ENCODE results near the gene TYW1B. TPM values are rescaled to one million over a fixed set of nuclear protein-coding genes. Genes with fewer than 3 reads are reported as not detected.
"Not testable (repeated sequence)": the region's sequence is repeated elsewhere in the genome, so short reads cannot be mapped to it uniquely, and the experiment has no call there.

TYW1B gene
- total RNA-seq, 5 donors from 2014 or later (not counting 1 experiment from before 2014, with no cell fraction given), result 3.7 to 7.3 (median 5.7) TPM

DNA sequence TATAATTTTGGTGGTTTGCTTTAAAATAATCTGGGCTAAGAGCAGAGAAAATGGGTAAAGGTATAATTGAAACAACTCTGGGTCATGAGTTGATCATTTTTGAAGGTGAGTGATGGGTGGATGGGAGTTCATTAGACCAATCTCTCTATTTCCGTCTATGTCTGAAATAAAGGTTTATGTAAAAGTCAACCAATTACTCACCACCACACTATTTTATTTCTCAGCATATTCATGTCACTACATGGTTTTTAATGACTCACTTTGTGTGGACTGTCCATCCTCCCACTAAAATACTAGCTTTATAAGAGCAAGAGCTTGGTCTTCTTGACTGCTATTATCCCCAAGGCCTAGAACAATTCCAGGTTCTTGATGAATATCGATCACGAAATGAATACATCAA lies 199.6 kb downstream of the TYW1B start:
- CTCF ChIA-PET; H3K9me3 Mint-ChIP-seq; H3K4me1 Mint-ChIP-seq; H3K9me3 ChIP-seq; H3K27me3 Mint-ChIP-seq; ATAC-seq (replicated peaks in 1 of 4); H3K4me3 ChIP-seq (ENCODE audit: control insufficient read depth in 1 of 2, extremely low read depth in 1 of 2, low read length in 1 of 2); H3K27ac Mint-ChIP-seq; H3K27ac ChIP-seq (ENCODE audit: low read length); H3K36me3 ChIP-seq (ENCODE audit: control insufficient read depth in 2 of 2, extremely low read depth in 1 of 2, insufficient read depth in 1 of 2, low read length in 1 of 2); H3K4me3 Mint-ChIP-seq; H3K27me3 ChIP-seq (replicated peaks in 1 of 2; ENCODE audit: control insufficient read depth in 2 of 2, extremely low read depth in 1 of 2, insufficient read depth in 2 of 2, low read length in 1 of 2); H3K4me1 ChIP-seq (ENCODE audit: control insufficient read depth in 1 of 2, extremely low read depth in 1 of 2, insufficient read depth in 2 of 2, low read length in 2 of 2); DNase-seq; POLR2A ChIA-PET: not testable (repeated sequence)
- peaks cover 31% of the 10 kb centered on the region for H3K36me3 Mint-ChIP-seq
- no CpG with 5 or more reads among the region's 3 CpGs for WGBS (ENCODE audit: insufficient coverage)

DNA sequence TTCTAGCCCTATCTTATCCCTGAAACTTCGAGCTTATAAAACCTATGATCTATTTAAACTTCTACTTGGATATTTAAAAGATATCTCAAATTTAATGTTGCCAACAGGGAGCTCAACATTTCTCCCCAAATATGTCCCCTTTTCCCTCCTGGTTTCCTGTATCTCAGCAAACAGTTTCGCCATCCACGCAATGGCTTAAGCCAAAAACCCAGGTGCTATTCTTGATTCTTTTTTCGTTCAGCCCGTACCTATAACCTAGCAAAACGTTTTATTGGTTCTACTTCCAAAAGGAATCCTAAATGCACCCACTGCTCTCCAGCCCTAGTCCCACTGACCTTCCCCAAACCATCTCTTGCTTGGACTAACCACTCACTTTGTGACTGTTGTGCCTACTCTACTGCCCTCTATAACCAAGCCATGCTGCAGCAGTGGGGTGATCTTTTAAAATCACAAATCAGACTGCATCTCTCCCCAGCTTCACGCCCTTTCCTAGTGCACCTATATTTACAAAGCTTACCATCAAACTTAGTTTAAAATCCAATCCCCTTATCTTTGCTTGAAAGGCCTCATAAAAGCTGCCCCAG lies 201.5 kb downstream of the TYW1B start:
- not testable (repeated sequence) for ATAC-seq (replicated peaks in 1 of 4); H3K4me1 Mint-ChIP-seq; H3K27ac Mint-ChIP-seq

DNA sequence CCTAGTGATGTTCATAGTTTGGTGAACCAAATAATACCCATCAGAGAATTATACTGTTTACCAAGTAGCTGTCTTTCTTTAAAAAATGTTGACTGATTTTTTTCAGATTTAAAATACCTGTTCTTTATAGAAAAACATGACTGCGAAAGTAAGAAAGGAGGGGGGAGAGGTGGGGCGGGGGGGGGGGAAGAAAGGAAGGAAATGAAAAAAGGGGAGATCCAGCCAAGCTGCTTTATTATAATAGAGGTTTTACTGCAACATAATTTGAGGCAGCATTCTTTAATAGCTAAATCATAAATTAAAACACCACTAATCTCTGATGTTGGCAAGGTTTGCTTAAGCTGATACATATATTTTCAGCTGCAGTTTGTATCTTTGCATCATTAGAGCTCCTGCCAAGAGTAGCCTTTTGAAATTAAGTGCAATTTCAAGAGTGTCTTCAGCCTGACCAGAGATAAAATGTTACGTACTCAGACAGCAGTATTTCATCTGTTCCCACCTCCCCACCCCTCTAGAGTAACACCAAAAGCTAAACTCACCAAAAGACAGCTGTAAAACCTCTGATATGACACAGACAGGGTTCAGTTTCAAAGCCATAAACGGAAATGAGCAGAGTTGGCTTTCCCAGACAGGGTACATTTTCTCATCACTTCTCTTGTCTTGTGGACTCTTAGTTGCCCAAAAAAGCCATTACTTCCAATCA lies 202.1 kb downstream of the TYW1B start:
- H3K4me3 ChIP-seq (ENCODE audit: control insufficient read depth in 1 of 2, extremely low read depth in 1 of 2, low read length in 1 of 2); POLR2A ChIA-PET; H3K36me3 ChIP-seq (ENCODE audit: control insufficient read depth in 2 of 2, extremely low read depth in 1 of 2, insufficient read depth in 1 of 2, low read length in 1 of 2); H3K27ac ChIP-seq (ENCODE audit: low read length); H3K27ac Mint-ChIP-seq; CTCF ChIA-PET; H3K9me3 ChIP-seq; H3K4me3 Mint-ChIP-seq; H3K4me1 ChIP-seq (ENCODE audit: control insufficient read depth in 1 of 2, extremely low read depth in 1 of 2, insufficient read depth in 2 of 2, low read length in 2 of 2); H3K9me3 Mint-ChIP-seq; H3K4me1 Mint-ChIP-seq; ATAC-seq (replicated peaks in 1 of 4); DNase-seq; H3K27me3 ChIP-seq (replicated peaks in 1 of 2; ENCODE audit: control insufficient read depth in 2 of 2, extremely low read depth in 1 of 2, insufficient read depth in 2 of 2, low read length in 1 of 2); H3K27me3 Mint-ChIP-seq: not testable (repeated sequence)
- H3K36me3 Mint-ChIP-seq, result peaks cover 37% of the 10 kb centered on the region
- no CpG with 5 or more reads among the region's 4 CpGs for WGBS (ENCODE audit: insufficient coverage)

More for the DNA sequence above, 201.5 kb downstream of the TYW1B start:
- H3K27me3 ChIP-seq (replicated peaks in 1 of 2; ENCODE audit: control insufficient read depth in 2 of 2, extremely low read depth in 1 of 2, insufficient read depth in 2 of 2, low read length in 1 of 2); H3K9me3 Mint-ChIP-seq; H3K27ac ChIP-seq (ENCODE audit: low read length); H3K27me3 Mint-ChIP-seq; H3K4me3 Mint-ChIP-seq; CTCF ChIA-PET; H3K4me3 ChIP-seq (ENCODE audit: control insufficient read depth in 1 of 2, extremely low read depth in 1 of 2, low read length in 1 of 2); H3K9me3 ChIP-seq; H3K4me1 ChIP-seq (ENCODE audit: control insufficient read depth in 1 of 2, extremely low read depth in 1 of 2, insufficient read depth in 2 of 2, low read length in 2 of 2); H3K36me3 ChIP-seq (ENCODE audit: control insufficient read depth in 2 of 2, extremely low read depth in 1 of 2, insufficient read depth in 1 of 2, low read length in 1 of 2); DNase-seq; POLR2A ChIA-PET: not testable (repeated sequence)
- H3K36me3 Mint-ChIP-seq, result peaks cover 30% of the 10 kb centered on the region
- 92% methylated on average over 3 of the region's 7 CpGs for WGBS (ENCODE audit: insufficient coverage)

DNA sequence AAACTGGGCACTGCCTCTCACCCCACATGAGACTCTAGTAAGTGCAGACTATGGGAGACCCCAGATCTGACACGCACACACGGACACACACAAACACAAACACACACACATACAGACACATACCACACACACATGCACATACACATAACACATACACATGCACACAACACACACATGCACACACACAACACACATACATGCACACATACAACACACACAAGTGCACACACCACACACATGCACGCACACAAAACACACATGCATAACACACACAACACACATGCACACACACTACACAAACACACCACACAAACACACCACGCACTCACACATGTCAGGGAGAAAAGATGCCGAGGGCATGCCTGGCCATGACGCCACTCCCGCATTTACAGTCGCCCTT lies 205.5 kb downstream of the TYW1B start:
- no peak overlapping the region for H3K27ac ChIP-seq (ENCODE audit: low read length)
- no peak overlapping the region for H3K4me3 ChIP-seq (ENCODE audit: control insufficient read depth in 1 of 2, extremely low read depth in 1 of 2, low read length in 1 of 2)
- no peaks in the 10 kb centered on the region for H3K4me1 ChIP-seq (ENCODE audit: control insufficient read depth in 1 of 2, extremely low read depth in 1 of 2, insufficient read depth in 2 of 2, low read length in 2 of 2)
- no peaks in the 10 kb centered on the region for H3K36me3 ChIP-seq (ENCODE audit: control insufficient read depth in 2 of 2, extremely low read depth in 1 of 2, insufficient read depth in 1 of 2, low read length in 1 of 2)
- H3K27me3 ChIP-seq (replicated peaks in 1 of 2; ENCODE audit: control insufficient read depth in 2 of 2, extremely low read depth in 1 of 2, insufficient read depth in 2 of 2, low read length in 1 of 2), result no peaks in the 10 kb centered on the region
- DNase-seq, result no peak
- ChIA-PET CTCF (no interaction called here), POLR2A (no interaction called here)
- no peaks in the 10 kb centered on the region for H3K9me3 ChIP-seq
- Mint-ChIP-seq H3K27me3 (no peaks in the 10 kb centered on the region), H3K27ac (no peak overlapping the region), H3K36me3 (peaks cover 36% of the 10 kb centered on the region), H3K4me1 (peaks cover 6 to 9% (median 7%) of the 10 kb centered on the region in 3 donors), H3K9me3 (no peaks in the 10 kb centered on the region), H3K4me3 (no peak overlapping the region)
- no peak for ATAC-seq (replicated peaks in 1 of 4)
- 96% methylated on average over 2 of the region's 8 CpGs for WGBS (ENCODE audit: insufficient coverage)

DNA sequence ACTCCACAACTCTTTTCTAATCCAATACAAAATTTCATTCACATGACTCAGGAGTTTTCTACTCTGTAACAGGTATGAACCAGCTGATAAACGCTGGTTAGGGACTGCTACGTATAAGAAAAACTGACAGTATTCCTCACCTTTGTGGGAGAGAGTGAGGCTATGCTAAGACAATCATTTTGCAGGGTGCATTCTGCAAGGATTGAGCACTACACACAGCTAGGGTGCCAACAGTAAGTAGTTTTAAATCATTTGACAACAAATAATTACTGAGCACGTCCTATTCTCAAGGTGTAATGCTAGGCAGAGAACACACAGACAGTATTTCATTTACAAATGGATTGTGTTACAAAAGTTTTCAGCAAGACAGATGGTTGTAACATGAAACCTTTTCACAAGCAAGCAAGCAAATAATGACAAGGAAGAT lies 206.2 kb downstream of the TYW1B start:
- no CpG with 5 or more reads among the region's 3 CpGs for WGBS (ENCODE audit: insufficient coverage)
- POLR2A ChIA-PET; H3K27ac ChIP-seq (ENCODE audit: low read length); DNase-seq; H3K27me3 ChIP-seq (replicated peaks in 1 of 2; ENCODE audit: control insufficient read depth in 2 of 2, extremely low read depth in 1 of 2, insufficient read depth in 2 of 2, low read length in 1 of 2); H3K4me1 ChIP-seq (ENCODE audit: control insufficient read depth in 1 of 2, extremely low read depth in 1 of 2, insufficient read depth in 2 of 2, low read length in 2 of 2); H3K36me3 ChIP-seq (ENCODE audit: control insufficient read depth in 2 of 2, extremely low read depth in 1 of 2, insufficient read depth in 1 of 2, low read length in 1 of 2); H3K27ac Mint-ChIP-seq; ATAC-seq (replicated peaks in 1 of 4); H3K4me1 Mint-ChIP-seq; CTCF ChIA-PET; H3K9me3 Mint-ChIP-seq; H3K9me3 ChIP-seq; H3K27me3 Mint-ChIP-seq; H3K4me3 ChIP-seq (ENCODE audit: control insufficient read depth in 1 of 2, extremely low read depth in 1 of 2, low read length in 1 of 2); H3K4me3 Mint-ChIP-seq: not testable (repeated sequence)
- H3K36me3 Mint-ChIP-seq, result peaks cover 36% of the 10 kb centered on the region

DNA sequence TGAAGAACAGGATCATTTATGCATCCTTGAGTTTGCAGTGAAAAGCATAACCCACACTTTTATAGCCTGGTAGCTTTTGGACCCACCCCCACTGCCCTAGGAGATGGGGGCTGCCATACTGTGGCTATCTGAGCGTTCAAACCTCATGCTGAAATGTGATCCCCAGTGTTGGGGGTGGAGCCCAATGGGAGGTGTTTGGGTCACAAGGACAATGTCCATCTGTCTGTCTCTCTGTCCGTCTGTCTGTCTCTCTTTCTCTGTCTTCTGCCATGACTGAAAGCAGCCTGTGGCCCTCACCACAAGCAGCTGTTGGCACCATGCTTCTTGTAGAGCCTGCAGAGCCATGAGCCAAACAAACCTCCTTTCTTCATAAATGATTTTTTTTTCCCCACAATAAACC lies 207.1 kb downstream of the TYW1B start:
- H3K9me3 Mint-ChIP-seq; H3K9me3 ChIP-seq; H3K27me3 ChIP-seq (replicated peaks in 1 of 2; ENCODE audit: control insufficient read depth in 2 of 2, extremely low read depth in 1 of 2, insufficient read depth in 2 of 2, low read length in 1 of 2); DNase-seq; ATAC-seq (replicated peaks in 1 of 4); CTCF ChIA-PET; H3K36me3 ChIP-seq (ENCODE audit: control insufficient read depth in 2 of 2, extremely low read depth in 1 of 2, insufficient read depth in 1 of 2, low read length in 1 of 2); H3K27ac Mint-ChIP-seq; H3K4me1 Mint-ChIP-seq; H3K4me3 Mint-ChIP-seq; H3K27ac ChIP-seq (ENCODE audit: low read length); POLR2A ChIA-PET; H3K4me1 ChIP-seq (ENCODE audit: control insufficient read depth in 1 of 2, extremely low read depth in 1 of 2, insufficient read depth in 2 of 2, low read length in 2 of 2); H3K4me3 ChIP-seq (ENCODE audit: control insufficient read depth in 1 of 2, extremely low read depth in 1 of 2, low read length in 1 of 2); H3K27me3 Mint-ChIP-seq: not testable (repeated sequence)
- H3K36me3 Mint-ChIP-seq, result peaks cover 38% of the 10 kb centered on the region
- WGBS (ENCODE audit: insufficient coverage), result 89% methylated on average over 2 of the region's 2 CpGs

All from T-cell (primary cell).